HG03135 (cell line): ENCODE measurements around the gene KRTAP12-3.
"Not testable (repeated sequence)": the region's sequence is repeated elsewhere in the genome, so short reads cannot be mapped to it uniquely, and the experiment has no call there.

ENCODE experiments used
- ATAC-seq: cut with Tn5 transposase; IDR thresholded peaks from one replicate; pipeline ENCODE4 v1.9.1; 2021; ENCODE audit warnings: mild to moderate bottlenecking, moderate library complexity; ENCODE audit not compliant: unreplicated experiment

The KRTAP12-3 gene

GRCh38 chr21:44657635-44658540, at the start of gene KRTAP12-3:
TSS of gene KRTAP12-3 (plus strand) at chr21:44657932. CDS start at chr21:44657980, 48 bp downstream.
- ATAC-seq, result no peak

- no peak for ATAC-seq
Measured at GRCh38 chr21:44609193-44609592, 48.5 kb upstream of the KRTAP12-3 start.

- ATAC-seq, result not testable (repeated sequence)
Measured at GRCh38 chr21:44610157-44610843, 47.4 kb upstream of the KRTAP12-3 start.

GRCh38 chr21:44611551-44611950, 46.2 kb upstream of the KRTAP12-3 start:
- ATAC-seq, result no peak

GRCh38 chr21:44612029-44612486, 45.7 kb upstream of the KRTAP12-3 start, which contains the start of gene KRTAP10-8:
TSS of gene KRTAP10-8 (plus strand) at chr21:44612079. CDS start at chr21:44612101, 22 bp downstream.
- no peak for ATAC-seq

- no peak for ATAC-seq
Measured at GRCh38 chr21:44612669-44613229, 45.0 kb upstream of the KRTAP12-3 start.

- no peak for ATAC-seq
Measured at GRCh38 chr21:44613386-44614155, 44.2 kb upstream of the KRTAP12-3 start.

- no peak for ATAC-seq
Measured at GRCh38 chr21:44614161-44614631, 43.5 kb upstream of the KRTAP12-3 start.

- no peak for ATAC-seq
Measured at GRCh38 chr21:44614961-44615391, 42.8 kb upstream of the KRTAP12-3 start.

- ATAC-seq, result no peak
Measured at GRCh38 chr21:44615466-44615865, 42.3 kb upstream of the KRTAP12-3 start.

- ATAC-seq, result no peak
Measured at GRCh38 chr21:44615911-44616590, 41.7 kb upstream of the KRTAP12-3 start.

GRCh38 chr21:44616591-44616926, 41.2 kb upstream of the KRTAP12-3 start:
- ATAC-seq, result no peak

GRCh38 chr21:44617071-44617501, 40.6 kb upstream of the KRTAP12-3 start:
- no peak for ATAC-seq

- ATAC-seq, result no peak
Measured at GRCh38 chr21:44618504-44618903, 39.2 kb upstream of the KRTAP12-3 start.

GRCh38 chr21:44618909-44619308, 38.8 kb upstream of the KRTAP12-3 start:
- ATAC-seq, result no peak

GRCh38 chr21:44619886-44620285, 37.8 kb upstream of the KRTAP12-3 start:
- no peak for ATAC-seq

- ATAC-seq, result no peak
Measured at GRCh38 chr21:44623575-44623974, 34.2 kb upstream of the KRTAP12-3 start.

GRCh38 chr21:44625756-44626155, 32.0 kb upstream of the KRTAP12-3 start:
- no peak for ATAC-seq

- no peak for ATAC-seq
Measured at GRCh38 chr21:44626262-44626661, 31.5 kb upstream of the KRTAP12-3 start.

GRCh38 chr21:44626673-44627143, 31.0 kb upstream of the KRTAP12-3 start, which contains the start of gene KRTAP10-9:
TSS of gene KRTAP10-9 (plus strand) at chr21:44627093. CDS start at chr21:44627172, 79 bp downstream.
- no peak for ATAC-seq
